ENCODE data around the gene FSCN2. TPM values are rescaled to one million over a fixed set of nuclear protein-coding genes. Genes with fewer than 3 reads are reported as not detected.
A peak's percentile ranks its signal among the peaks of the same experiment; 100 is the strongest.

FSCN2 gene
- total and polyA plus RNA-seq, 2 of the 4 experiments (the other 2 are of a cell fraction), result 0.18 to 0.84 TPM

DNA sequence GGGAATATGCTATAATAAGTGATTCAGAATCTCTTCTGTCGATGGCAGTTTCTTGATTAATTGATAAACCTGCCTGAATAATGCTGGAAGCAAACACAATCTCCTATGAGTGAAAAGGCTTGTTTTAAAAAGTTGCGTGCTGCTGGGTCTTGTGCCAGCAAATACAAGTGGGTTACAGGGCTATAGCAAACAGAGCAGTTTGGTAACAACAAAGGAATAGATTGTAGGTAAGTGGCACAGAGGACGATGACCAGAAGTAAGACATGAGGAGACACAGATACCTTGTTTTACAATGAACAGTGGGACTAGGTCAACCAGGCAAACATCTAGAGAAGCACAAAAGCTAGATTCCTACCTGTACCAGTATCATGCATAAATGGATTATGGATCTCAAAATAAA lies 47.7 kb downstream of the FSCN2 start:
- Histone ChIP-seq H2BK15ac (ENCODE audit: low read depth, low read length) (peak overlapping the region; percentile 35; the same call in 2 of the 3 replicates), H2BK5ac (ENCODE audit: low read depth, low read length, poor library complexity, severe bottlenecking) (peak overlapping the region; percentile 48), H3K79me1 (ENCODE audit: low read depth in 1 of 2, low read length in 2 of 2) (peaks cover 44 to 92% of the 10 kb centered on the region in 2 experiments), H3K56ac (ENCODE audit: extremely low read depth, insufficient read depth, low read length) (no peak overlapping the region), H4K91ac (ENCODE audit: insufficient read depth, low read depth, low read length) (peak overlapping the region; percentile 65), H4K5ac (ENCODE audit: low read depth, low read length) (no peak overlapping the region; the same call in 1 of the 2 replicates), H3K27me3 (ENCODE audit: control insufficient read depth, insufficient read depth, low read length) (no peaks in the 10 kb centered on the region), H3K23ac (ENCODE audit: low read depth, low read length) (peak overlapping the region; percentile 21; the same call in 1 of the 2 replicates), H3K4me1 (ENCODE audit: control insufficient read depth, insufficient read depth, low read length) (peaks cover 31% of the 10 kb centered on the region), H2AFZ (replicated peaks; ENCODE audit: low read length, poor library complexity) (no peak overlapping the region), H3K9ac (ENCODE audit: low read depth, low read length) (no peak overlapping the region), H3K14ac (replicated peaks; ENCODE audit: low read depth, low read length) (0 out of 2 replicates have a peak overlapping the region, but pooled peaks have one; percentile 11), H3K18ac (ENCODE audit: low read depth, low read length) (peak overlapping the region; percentile 61; the same call in 1 of the 2 replicates), H3K36me3 (ENCODE audit: control insufficient read depth, insufficient read depth, low read length) (peaks cover 32% of the 10 kb centered on the region), H2AK5ac (ENCODE audit: low read depth, low read length) (peak overlapping the region; percentile 90), H4K20me1 (ENCODE audit: insufficient read depth, low read length) (peaks cover 40% of the 10 kb centered on the region), H3K4ac (ENCODE audit: low read depth, low read length) (peak overlapping the region; percentile 77), H3K27ac (ENCODE audit: insufficient read depth, low read length) (no peak overlapping the region), H3K4me3 (ENCODE audit: insufficient read depth, low read depth, low read length) (no peak overlapping the region), H2BK20ac (ENCODE audit: low read depth, low read length) (peak overlapping the region; percentile 80), H3K9me1 (ENCODE audit: insufficient read depth, low read length) (peaks cover 51% of the 10 kb centered on the region), H2BK120ac (ENCODE audit: low read depth, low read length) (peak overlapping the region; percentile 67), H2AK9ac (replicated peaks; ENCODE audit: low read depth, low read length, poor library complexity) (no peak overlapping the region), H4K8ac (ENCODE audit: low read depth in 2 of 2, low read length in 2 of 2) (peak overlapping the region in 1 of 2 experiments; percentile 53; a peak in 1 of 4 replicates), H3K4me2 (ENCODE audit: low read depth, low read length) (no peak overlapping the region), H3K9me3 (ENCODE audit: control insufficient read depth, insufficient read depth, low read length) (no peaks in the 10 kb centered on the region)
- no peak for TF ChIP-seq BHLHE40 (IDR thresholded peaks at IDR 0.05; ENCODE audit: low read depth, low read length)
- no peak for TF ChIP-seq SMC3 (IDR thresholded peaks at IDR 0.05; ENCODE audit: low read depth, low read length)
- no peak for TF ChIP-seq RFX5 (IDR thresholded peaks at IDR 0.05; ENCODE audit: low read depth, low read length)
- TF ChIP-seq RAD21 (IDR thresholded peaks at IDR 0.05; ENCODE audit: low read length), result no peak
- no peak for TF ChIP-seq MXI1 (IDR thresholded peaks at IDR 0.05; ENCODE audit: borderline replicate concordance, low read depth, low read length)
- TF ChIP-seq RCOR1 (IDR thresholded peaks at IDR 0.05; ENCODE audit: insufficient replicate concordance, low read length), result no peak
- no peak for DNase-seq
- WGBS, 2 experiments (ENCODE audit: extremely low coverage in 2 of 2, insufficient read length in 1 of 2), result 100% methylated on average over 1 of the region's 3 CpGs; no CpG with 5 or more reads in 1 of the 2 experiments
- ATAC-seq (ENCODE audit: low read depth), result no peak
- BruUV-seq (replicated peaks), result no TSS peak
- dilution Hi-C loops (cut with HindIII; ENCODE audit: low sequenced_read_pairs, unreplicated experiment) (no loop called here), in situ Hi-C loops (cut with MboI; ENCODE audit: low sequenced_read_pairs) (no loop called here), intact Hi-C loops (cut with micrococcal nuclease) (no loop called here)
- POLR2A ChIA-PET (ENCODE audit: unreplicated experiment), result interaction anchor here (1.5 kb wide), 1 partner anchor 10 kb away, joined by 4 read pairs; no protein-coding TSS in a partner anchor
- CTCF ChIA-PET, result no interaction called here

All from IMR-90 (cell line).